ENCODE results near the gene RALB. TPM values are rescaled to one million over a fixed set of nuclear protein-coding genes. Genes with fewer than 3 reads are reported as not detected.

RALB gene
- 10 to 100 TPM; 60.1 to 72.5 (median 69.2) TPM for total RNA-seq (2021; fragmentation: NEBNext Ultra II Directional; extraction: Animal tissue kit (Norgen Biotek cat#: 25700))
- long read RNA-seq, transcript RALB-203 (5 exons, 1,252 nt) = minor isoform, 38 of 135 reads
- long read RNA-seq, transcript RALB-201 (5 exons, 2,344 nt) = major isoform, 68 of 135 reads
- long read RNA-seq, partial matches to known transcripts = 24 of 135 reads
- long read RNA-seq, other reads (novel, unspliced or antisense) = 5 of 135 reads

- Mint-ChIP-seq H3K27ac (peak within 1 kb of the TSS; percentile 88), H3K27me3 (ENCODE audit: insufficient read depth) (peaks cover 6% of the 10 kb centered on the region; the same call in 1 of the 2 replicates)
Observed at GRCh38 chr2:120252225-120253020, at the start of gene RALB. Gene RALB, plus strand, starts transcription at chr2:120252852. Its CDS starts 25,813 bp downstream, at chr2:120278665.

GRCh38 chr2:120203251-120204021 is 49.2 kb upstream of the RALB start:
- TF ChIP-seq CTCF (IDR thresholded peaks at IDR 0.05) = no peak
- DNase-seq = no peak
- Mint-ChIP-seq H3K27ac (no peak overlapping the region), H3K4me3 (no peak overlapping the region), H3K27me3 (ENCODE audit: insufficient read depth) (peaks cover 16% of the 10 kb centered on the region), H3K4me1 (ENCODE audit: low read depth) (no peaks in the 10 kb centered on the region), H3K36me3 (ENCODE audit: low read depth) (peaks cover 4% of the 10 kb centered on the region; the same call in 1 of the 2 replicates), H3K9me3 (peaks cover 7% of the 10 kb centered on the region; the same call in 1 of the 2 replicates)

More at GRCh38 chr2:120252225-120253020, at the start of gene RALB:
- no peak for TF ChIP-seq CTCF (IDR thresholded peaks at IDR 0.05)
- DNase-seq = peak; percentile 98
- Mint-ChIP-seq H3K4me1 (ENCODE audit: low read depth) (peaks cover 52% of the 10 kb centered on the region), H3K4me3 (peak within 1 kb of the TSS; percentile 97), H3K9me3 (no peaks in the 10 kb centered on the region), H3K36me3 (ENCODE audit: low read depth) (peaks cover 16% of the 10 kb centered on the region)

GRCh38 chr2:120204022-120204405 is 48.6 kb upstream of the RALB start:
- no peak for DNase-seq

GRCh38 chr2:120204417-120204816 is 48.2 kb upstream of the RALB start:
- no peaks in the 10 kb centered on the region for H3K36me3 Mint-ChIP-seq (ENCODE audit: low read depth)
- H3K4me3 Mint-ChIP-seq = no peak overlapping the region
- H3K4me1 Mint-ChIP-seq (ENCODE audit: low read depth) = no peaks in the 10 kb centered on the region
- DNase-seq = no peak
- H3K27ac Mint-ChIP-seq = no peak overlapping the region
- peaks cover 16% of the 10 kb centered on the region for H3K27me3 Mint-ChIP-seq (ENCODE audit: insufficient read depth)
- TF ChIP-seq CTCF (IDR thresholded peaks at IDR 0.05) = no peak
- no peaks in the 10 kb centered on the region for H3K9me3 Mint-ChIP-seq

More at GRCh38 chr2:120204022-120204405, 48.6 kb upstream of the RALB start:
- peak; percentile 55; the same call in 1 of the 2 replicates for TF ChIP-seq CTCF (IDR thresholded peaks at IDR 0.05)
- H3K27me3 Mint-ChIP-seq (ENCODE audit: insufficient read depth) = peaks cover 16% of the 10 kb centered on the region
- no peak overlapping the region for H3K4me3 Mint-ChIP-seq
- H3K27ac Mint-ChIP-seq = no peak overlapping the region
- peaks cover 1% of the 10 kb centered on the region; the same call in 1 of the 2 replicates for H3K36me3 Mint-ChIP-seq (ENCODE audit: low read depth)
- peaks cover under 1% of the 10 kb centered on the region; the same call in 1 of the 2 replicates for H3K9me3 Mint-ChIP-seq
- no peaks in the 10 kb centered on the region for H3K4me1 Mint-ChIP-seq (ENCODE audit: low read depth)

- Mint-ChIP-seq H3K36me3 (ENCODE audit: low read depth) (no peaks in the 10 kb centered on the region), H3K4me1 (ENCODE audit: low read depth) (no peaks in the 10 kb centered on the region), H3K4me3 (no peak overlapping the region), H3K9me3 (no peaks in the 10 kb centered on the region), H3K27me3 (ENCODE audit: insufficient read depth) (peaks cover 13% of the 10 kb centered on the region), H3K27ac (no peak overlapping the region)
- TF ChIP-seq CTCF (IDR thresholded peaks at IDR 0.05) = no peak
- DNase-seq = no peak
Observed at GRCh38 chr2:120204945-120205670, 47.5 kb upstream of the RALB start.

Data from HFFc6 (cell line).